ENCODE measurements around the gene TEP1.
A peak's percentile ranks its signal among the peaks of the same experiment; 100 is the strongest.
"Not testable (repeated sequence)": the region's sequence is repeated elsewhere in the genome, so short reads cannot be mapped to it uniquely, and the experiment has no call there.

Gene TEP1

DNA sequence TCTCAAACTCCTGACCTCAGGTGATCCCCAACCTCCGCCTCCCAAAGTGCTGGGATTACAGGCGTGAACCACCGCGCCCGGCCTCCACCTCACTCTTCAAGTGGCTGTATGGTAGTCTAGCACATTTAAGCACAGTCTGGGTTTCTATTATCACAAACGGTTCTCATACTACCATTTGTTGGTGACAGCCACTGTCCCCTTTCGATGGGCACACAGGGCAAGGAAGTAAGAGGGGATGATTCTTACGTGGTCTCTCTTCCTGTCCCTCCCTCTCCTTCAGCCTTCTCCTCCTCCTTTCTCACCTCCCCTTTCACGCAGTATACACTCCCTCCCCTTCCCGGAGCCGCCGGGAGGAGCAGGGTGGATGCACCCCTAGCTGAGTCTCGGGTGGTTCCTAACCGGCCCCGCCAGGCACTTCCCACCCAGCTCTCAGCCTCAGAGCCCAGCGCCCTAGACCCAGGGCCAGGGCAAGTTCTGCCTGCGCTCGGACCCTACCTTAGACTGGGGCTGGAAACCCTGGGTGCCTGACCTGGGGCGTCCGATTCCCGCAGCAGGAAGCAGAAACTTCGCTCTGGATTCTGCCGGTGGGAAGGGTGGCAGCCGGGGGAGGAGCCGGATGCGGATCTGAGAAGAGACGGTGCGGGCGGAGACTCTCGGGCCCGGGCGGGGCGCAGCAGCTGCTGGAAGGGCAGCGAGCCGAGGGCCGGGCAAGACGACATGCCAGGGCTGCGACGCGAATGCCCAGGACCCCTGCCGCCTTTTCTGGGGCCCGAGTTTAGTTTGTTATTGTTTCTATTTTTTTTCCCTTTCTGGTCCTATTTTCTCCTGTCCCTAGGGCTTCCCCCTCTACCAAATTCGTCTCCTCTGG, at the start of gene TEP1:
TEP1 (minus strand) TSS at position 626 of the 868 bp plus-strand sequence. CDS start 5,062 bp downstream, outside the sequence.
- peak; percentile 32 for DNase-seq (ENCODE audit: low read depth)

- peak; percentile 100 for DNase-seq (ENCODE audit: low read depth)
Measured at GRCh38 chr14:20461225-20462141, 48.2 kb upstream of the TEP1 start, which contains the start of gene PIP4P1. TSS of gene PIP4P1 (minus strand) at chr14:20461434. CDS start at chr14:20461325, 109 bp downstream.

DNA sequence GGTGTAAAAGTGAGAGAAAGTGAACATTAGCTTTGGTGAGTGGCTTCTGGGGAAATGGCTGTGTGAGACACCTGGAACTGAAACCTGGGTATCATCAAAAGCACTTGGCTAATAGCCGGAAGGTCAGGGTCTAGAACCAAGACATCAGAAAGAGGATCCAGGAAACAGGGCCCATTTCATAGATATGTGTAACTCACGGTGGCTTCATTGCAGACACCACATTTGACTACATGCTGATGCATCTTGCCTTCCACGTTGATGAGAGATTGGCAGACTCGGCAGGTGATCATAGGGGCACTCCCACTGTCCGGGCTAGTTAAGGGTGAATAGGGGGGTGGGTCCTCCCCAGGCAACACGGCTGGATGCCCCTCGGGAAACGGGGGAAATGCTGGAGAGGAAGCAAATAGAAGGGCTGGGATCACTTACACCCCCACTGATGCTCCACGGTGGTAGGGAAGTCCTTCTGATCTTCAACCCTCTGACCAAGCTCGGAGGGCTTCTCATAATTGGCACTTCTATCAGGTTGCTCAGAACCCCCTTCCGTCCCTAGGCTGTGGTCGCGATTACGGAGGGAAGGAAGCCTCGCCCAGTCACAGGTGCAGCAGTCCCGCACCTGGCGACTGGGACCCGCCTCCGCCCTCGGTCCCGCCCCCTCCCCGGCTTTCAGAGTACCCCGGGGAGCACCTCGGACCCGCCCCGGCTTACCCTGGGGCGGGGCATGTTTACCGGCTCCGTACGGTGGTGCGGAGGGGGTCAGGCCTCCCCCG, 47.3 kb upstream of the TEP1 start:
- no peak for DNase-seq (ENCODE audit: low read depth)

DNA sequence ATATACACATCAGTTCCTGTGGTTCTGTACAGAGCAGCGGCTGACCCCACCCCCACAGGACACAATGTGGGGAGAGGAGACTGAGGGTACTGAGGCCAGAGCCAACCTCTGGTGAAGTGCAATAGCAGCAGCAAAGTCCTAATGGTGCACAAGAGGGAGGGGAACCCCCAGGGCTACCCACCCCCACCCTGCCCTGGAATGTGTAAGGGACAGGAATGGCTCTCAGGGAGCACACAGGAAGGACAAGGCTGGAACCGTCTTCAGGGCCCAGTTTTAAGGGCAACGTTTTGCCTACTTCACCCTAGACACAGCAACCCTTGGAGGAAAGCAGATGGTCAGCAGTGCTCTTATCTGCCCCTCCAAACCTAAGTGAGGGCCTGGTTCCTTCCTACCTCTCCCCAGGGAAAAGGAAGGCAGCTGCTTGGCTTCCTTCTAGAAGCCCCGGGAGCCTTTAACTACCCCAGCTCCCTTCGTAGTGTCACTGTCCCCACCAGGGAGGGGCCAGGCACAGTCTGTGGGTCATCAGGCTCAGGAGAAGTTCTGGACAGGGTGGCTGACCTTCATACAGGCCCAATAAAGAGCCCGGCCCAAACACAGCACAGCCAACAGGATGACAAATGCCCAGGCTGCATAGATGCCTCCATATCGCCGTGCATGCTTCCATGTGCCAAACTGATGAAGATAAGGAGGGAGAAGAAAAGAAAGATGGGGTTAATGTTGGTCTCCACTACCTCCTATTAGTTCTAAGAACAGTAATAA, 44.9 kb upstream of the TEP1 start:
- DNase-seq (ENCODE audit: low read depth), result no peak

DNA sequence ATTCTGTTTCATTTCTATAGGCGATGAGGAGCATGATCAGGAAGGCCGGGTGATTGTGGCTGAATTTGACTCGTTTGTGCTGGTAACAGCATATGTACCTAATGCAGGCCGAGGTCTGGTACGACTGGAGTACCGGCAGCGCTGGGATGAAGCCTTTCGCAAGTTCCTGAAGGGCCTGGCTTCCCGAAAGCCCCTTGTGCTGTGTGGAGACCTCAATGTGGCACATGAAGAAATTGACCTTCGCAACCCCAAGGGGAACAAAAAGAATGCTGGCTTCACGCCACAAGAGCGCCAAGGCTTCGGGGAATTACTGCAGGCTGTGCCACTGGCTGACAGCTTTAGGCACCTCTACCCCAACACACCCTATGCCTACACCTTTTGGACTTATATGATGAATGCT, 43.7 kb upstream of the TEP1 start:
- no peak for DNase-seq (ENCODE audit: low read depth)

DNA sequence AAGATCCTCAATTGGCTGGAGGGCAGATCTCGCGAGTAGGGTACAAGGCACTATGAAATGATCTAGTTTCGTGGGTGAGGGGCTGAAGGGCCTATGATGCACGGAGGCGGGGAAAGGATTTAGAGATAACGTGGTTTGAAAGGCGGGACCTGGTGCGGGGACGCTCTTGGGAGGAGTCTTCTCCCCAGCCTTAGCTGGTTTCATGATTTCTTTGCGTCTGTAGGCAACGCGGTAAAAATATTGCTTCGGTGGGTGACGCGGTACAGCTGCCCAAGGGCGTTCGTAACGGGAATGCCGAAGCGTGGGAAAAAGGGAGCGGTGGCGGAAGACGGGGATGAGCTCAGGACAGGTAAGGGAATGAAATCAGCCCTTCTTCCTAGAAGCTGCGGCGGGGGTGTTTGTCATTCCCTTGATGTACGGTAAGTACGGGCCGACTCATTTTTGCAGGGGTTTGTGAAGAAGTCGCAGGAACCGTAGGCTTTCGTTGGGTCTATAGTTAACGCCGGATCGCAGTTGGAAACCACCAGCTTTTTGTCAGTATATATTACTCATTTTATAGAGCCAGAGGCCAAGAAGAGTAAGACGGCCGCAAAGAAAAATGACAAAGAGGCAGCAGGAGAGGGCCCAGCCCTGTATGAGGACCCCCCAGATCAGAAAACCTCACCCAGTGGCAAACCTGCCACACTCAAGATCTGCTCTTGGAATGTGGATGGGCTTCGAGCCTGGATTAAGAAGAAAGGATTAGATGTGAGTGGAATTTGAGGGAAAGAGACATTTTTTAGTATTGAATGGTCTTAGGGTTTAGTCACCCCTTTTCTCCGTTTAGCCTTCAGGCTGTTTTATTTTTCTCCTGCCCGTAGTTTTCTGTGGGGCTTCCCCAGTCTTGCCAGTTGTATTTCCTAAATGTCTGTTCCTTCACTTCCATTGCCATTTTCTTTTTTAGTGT, 42.3 kb upstream of the TEP1 start:
- peak; percentile 77 for DNase-seq (ENCODE audit: low read depth)

GRCh38 chr14:20454516-20455354, 41.4 kb upstream of the TEP1 start, which contains the start of the genes APEX1 and OSGEP:
TSS of gene APEX1 (plus strand) at chr14:20455226. CDS start at chr14:20455646, 420 bp downstream.
TSS of gene OSGEP (minus strand) at chr14:20454812. CDS start at chr14:20454683, 129 bp downstream.
- peak; percentile 97 for DNase-seq (ENCODE audit: low read depth)

- DNase-seq (ENCODE audit: low read depth), result not testable (repeated sequence)
Measured at GRCh38 chr14:20452831-20453230, 39.5 kb upstream of the TEP1 start.

DNA sequence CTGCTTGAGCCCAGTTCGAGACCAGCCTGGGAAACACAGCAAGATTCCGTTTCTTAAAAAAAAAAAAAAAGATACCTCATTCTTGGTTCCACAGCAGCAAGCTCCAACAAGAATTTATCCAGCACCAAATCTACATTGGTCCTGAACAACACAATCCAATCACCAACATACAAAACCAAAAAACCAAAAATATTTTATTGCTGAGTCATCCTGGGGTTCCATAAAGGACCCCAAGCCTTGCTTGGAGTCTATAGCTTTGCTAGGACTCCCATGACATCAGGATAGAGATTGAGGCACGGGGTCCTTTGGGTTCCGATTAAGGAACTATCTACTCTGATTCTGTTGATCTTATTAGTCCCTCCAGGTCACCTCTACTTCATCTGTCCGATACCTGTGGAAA, 33.6 kb upstream of the TEP1 start:
- no peak for DNase-seq (ENCODE audit: low read depth)

DNA sequence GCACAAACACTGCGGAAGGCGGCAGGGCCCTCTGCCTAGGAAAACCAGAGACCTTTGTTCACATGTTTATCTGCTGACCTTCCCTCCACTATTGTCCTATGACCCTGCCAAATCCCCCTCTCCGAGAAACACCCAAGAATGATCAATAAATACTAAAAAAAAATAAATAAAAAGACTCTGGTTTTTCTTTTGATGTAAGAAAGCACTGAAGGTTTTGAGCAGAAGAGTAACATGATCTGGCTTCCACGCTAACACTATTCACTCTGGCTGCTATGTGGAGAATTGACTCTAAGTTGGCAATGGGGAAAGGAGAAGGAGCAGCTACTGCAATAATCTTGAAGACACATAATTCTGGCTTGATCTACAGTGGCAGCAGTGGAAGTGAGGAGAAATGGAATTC, 30.3 kb upstream of the TEP1 start:
- DNase-seq (ENCODE audit: low read depth), result not testable (repeated sequence)

GRCh38 chr14:20441461-20441860, 28.2 kb upstream of the TEP1 start:
- no peak for DNase-seq (ENCODE audit: low read depth)

- no peak for DNase-seq (ENCODE audit: low read depth)
Measured at GRCh38 chr14:20440882-20441281, 27.6 kb upstream of the TEP1 start.

DNA sequence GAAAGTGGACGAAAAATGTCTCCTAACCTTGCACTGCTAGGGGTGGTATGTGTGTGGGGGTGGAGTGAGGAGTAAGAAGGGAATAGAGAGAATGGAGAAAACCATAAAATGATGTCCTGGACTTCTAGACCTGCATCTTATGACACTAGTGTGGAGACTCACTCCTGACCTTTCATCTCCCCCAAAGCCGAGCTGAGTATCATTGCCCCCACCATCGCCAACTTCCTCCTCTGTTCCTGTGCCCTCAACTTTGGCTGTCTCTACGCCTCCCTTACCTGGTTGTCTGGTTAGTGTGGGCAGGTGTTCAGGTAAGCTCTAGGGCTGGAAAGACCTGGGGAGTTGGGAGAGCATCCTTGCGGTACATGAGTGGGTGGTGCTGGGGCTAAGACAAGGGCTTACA, 27.2 kb upstream of the TEP1 start:
- no peak for DNase-seq (ENCODE audit: low read depth)

DNA sequence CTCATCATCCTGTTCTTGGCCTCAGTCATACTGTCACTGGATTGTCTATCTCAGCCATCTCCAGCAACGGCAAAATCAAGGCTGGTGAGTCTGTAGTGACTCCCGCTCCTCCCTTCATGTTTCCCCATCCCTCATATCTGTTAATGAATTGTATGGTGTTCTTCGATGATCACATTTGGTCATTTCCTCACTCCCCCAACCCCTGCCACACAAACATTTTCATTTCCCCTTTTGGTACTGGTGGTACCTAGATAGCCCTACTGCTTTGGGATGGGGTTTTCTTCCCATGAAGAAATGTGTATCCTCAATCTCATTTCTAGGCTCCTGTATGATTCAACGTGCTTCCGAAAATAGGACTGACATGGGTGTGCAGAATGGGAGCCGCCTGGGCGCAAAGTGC, 25.4 kb upstream of the TEP1 start:
- no peak for DNase-seq (ENCODE audit: low read depth)

DNA sequence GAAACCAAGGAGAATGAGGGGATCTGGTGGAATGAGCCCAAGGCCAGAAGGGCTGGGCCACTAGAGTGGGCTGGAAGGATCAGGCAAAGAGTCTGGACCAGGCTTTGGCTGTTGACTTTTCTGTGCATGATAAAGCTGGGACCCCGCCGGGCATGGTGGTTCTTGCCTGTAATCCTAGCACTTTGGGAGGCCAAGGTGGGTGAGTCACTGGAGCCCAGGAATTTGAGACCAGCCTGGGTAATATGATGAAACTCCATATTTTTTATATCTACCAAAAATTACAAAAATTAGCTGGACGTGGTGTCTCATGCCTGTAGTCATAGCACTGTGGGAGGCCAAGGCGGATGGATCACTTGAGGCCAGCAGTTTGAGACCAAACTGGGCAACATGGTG, 23.1 kb upstream of the TEP1 start:
- no peak for DNase-seq (ENCODE audit: low read depth)

- no peak for DNase-seq (ENCODE audit: low read depth)
Measured at GRCh38 chr14:20435582-20436362, 22.5 kb upstream of the TEP1 start, which contains the start of gene KLHL33. TSS of gene KLHL33 (minus strand) at chr14:20436166. CDS start at chr14:20435811, 355 bp downstream.

DNA sequence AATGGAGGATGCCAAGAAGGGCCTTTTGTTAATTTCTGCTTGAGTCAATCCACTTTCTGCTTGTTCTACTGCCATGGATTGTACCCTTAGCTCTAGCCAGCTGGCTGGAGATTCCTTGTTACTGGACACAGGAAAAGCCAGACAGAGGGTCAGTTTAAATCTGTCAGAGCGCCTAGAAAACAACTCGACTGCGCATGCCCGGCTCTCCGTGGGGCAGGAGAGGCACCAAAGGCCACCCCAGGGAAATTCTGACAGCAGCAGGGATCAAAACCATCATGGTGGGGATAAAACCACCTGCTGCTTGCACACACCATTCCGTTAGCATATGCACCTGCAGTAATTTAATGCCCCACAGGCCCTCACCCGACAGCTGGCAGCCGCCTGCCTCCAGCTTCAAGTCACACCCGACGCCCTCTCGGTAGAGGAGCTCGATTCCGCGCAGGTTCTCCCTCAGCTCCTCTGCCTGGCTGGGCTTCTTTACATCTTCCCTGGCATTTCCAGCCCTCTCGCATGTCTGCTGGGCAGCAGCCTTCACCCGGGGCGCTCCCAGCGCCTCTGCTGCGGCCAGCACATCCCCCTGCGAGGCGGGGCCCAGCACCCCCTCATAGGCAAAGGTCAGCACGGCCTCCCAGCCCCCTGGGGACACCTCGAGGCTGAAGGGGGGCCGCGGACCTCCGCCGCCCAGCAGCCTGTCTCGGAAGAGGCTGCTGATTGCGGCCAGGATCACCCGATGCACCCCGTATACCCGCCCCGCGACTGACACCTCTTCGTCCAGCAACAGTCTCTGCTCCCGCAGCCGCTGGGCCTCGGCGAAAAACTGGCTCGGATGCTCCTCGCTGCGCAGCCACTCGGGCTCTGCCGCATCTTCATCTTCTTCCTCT, 21.6 kb upstream of the TEP1 start:
- no peak for DNase-seq (ENCODE audit: low read depth)
